Jurkat, Clone E6-1 (cell line): Measurements from ENCODE around the gene SVIL.
"Not testable (repeated sequence)": the region's sequence is repeated elsewhere in the genome, so short reads cannot be mapped to it uniquely, and the experiment has no call there.

Experiments used
- DNase-seq: peaks from one replicate; pipeline ENCODE4 v3.0.0-alpha.2; 2011; ENCODE audit warnings: low read depth, low spot score
- H3K4me3 ChIP-seq: 2 replicates; pipeline ENCODE4 v1.5.1; 2011; ENCODE audit warnings: mild to moderate bottlenecking, low read length, control low read depth, moderate library complexity

The SVIL gene

GRCh38 chr10:29455095-29455494 lies 179.7 kb downstream of the SVIL start:
- DNase-seq: no peak
- no peak overlapping the region for H3K4me3 ChIP-seq

GRCh38 chr10:29454250-29454649 lies 180.5 kb downstream of the SVIL start:
- H3K4me3 ChIP-seq: no peak overlapping the region
- DNase-seq: no peak

GRCh38 chr10:29452546-29452945 lies 182.2 kb downstream of the SVIL start:
- DNase-seq: no peak
- H3K4me3 ChIP-seq: no peak overlapping the region

DNA sequence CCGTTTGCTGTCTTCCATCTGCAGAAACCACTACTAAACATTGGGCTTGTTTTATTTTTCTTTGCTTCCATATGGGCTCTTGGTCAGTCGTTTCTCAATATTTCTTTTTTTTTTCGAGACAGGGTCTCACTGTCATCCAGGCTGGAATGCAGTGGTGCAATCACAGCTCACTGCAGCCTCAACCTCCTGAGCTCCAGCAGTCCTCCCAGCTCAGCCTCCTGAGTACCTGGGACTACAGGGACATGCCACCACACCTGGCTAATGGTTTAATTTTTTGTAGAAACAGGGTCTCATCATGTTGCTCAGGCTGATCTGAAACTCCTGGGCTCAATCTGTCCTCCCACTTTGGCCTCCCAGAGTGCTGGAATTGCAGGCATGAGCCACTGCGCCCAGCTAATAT lies 182.8 kb downstream of the SVIL start:
- DNase-seq: no peak
- no peak overlapping the region for H3K4me3 ChIP-seq

GRCh38 chr10:29450405-29450804 lies 184.4 kb downstream of the SVIL start:
- DNase-seq: no peak
- H3K4me3 ChIP-seq: no peak overlapping the region

DNA sequence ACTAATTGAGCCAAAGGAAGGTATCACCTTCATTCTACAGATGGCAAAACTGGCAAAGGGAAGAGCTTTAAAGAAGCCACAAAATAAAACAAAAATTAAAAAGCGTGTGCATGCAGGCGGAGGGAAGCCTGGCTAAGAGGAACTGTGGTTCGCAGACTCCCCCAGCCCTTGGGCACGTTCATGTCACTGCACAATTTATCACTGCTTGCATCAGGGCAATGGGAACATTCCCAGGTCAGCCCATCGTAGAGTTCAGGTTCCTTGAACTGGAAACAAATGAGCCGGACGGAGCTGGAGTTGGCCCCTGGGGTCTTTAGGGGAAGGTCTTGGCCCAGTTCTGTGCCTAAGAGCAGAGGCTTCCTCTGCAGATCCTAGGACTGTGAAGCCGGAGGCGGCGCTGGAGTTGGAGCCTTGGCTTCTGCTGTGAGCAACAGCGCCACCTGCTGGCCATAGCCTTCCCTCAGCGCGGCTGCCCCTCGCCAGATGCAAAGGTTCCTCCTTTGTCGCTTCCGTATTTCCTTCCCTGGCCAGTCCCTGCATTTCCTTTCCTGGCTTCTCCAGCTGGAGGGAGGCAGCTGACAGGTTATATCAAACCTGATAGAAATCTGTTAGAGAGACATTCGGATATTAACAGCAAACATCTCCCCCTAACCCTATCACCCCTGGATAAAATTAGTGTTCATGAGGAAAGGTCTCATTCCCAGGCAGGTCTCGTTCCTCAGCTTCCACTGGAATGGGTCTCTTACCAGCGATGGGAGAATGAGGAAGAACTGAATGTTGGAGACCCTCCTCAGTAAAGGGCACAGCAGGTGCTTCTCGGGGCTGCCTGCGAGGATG lies 185.8 kb downstream of the SVIL start:
- DNase-seq: peak; percentile 45
- H3K4me3 ChIP-seq: not testable (repeated sequence)

- H3K4me3 ChIP-seq: no peak overlapping the region
- no peak for DNase-seq
Observed at GRCh38 chr10:29448125-29448524, 186.6 kb downstream of the SVIL start.

GRCh38 chr10:29446327-29446726 lies 188.4 kb downstream of the SVIL start:
- no peak for DNase-seq
- H3K4me3 ChIP-seq: no peak overlapping the region

- H3K4me3 ChIP-seq: no peak overlapping the region
- DNase-seq: peak; percentile 19
Observed at GRCh38 chr10:29443745-29444523, 190.8 kb downstream of the SVIL start.

DNA sequence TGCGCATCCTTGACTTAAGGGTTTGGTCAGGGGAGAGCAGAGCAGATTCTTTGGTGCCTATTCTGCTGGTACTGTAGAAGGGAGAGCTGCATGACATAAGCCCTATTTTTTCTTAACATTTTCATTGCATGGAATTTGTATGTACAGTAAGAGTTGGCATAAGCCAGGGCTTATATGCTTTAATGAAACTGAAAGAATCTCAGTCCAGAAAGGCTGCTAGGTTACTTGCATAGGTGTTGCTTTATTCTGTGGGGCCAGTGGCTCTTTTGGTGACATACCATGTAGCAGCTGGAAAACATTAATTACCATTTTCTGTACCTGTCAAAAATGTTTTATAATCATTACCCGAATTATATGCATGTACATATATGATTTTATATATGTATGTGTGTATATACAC lies 193.8 kb downstream of the SVIL start:
- no peak for DNase-seq
- no peak overlapping the region for H3K4me3 ChIP-seq

GRCh38 chr10:29439005-29439404 lies 195.8 kb downstream of the SVIL start:
- not testable (repeated sequence) for H3K4me3 ChIP-seq, DNase-seq

DNA sequence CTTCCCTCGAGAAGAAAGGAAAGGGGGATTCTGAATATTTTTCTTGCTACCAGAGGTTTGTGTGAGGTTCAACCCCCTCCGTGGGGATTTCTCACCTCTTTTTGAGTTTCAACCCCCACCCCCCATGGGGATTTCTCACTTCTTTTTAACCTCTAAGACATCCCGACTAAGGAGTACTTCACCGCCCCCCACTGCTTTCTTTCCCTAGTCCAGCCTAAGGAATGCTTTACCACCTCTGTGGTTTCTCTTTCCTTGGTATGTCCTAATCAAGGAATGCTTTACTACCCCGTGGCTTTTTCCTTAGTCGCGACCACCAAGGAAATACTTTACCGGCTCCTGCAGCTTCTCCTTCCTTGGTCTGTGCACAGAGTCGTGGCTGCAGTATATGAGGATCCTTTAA lies 196.5 kb downstream of the SVIL start:
- H3K4me3 ChIP-seq: no peak overlapping the region
- DNase-seq: no peak

DNA sequence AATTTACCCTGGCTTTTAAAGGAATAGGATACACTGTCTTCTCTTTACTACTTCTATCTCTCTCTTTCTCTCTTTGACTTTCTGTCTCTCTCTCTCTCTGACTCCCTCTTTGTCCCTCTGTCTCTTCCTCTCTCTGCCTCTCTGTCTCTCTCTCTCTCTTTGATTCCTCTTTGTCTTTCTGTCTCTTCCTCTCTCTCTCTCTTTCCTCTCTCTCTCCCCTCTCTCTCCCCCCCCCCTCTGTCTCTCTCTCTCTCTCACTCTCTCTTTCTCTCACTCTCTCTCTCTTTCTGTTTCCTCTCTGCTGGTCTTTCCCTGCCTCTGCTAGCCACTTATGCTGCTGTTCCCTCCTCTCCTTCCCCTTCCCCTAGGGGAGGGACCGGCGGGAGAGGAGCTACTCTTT lies 196.9 kb downstream of the SVIL start:
- H3K4me3 ChIP-seq: no peak overlapping the region
- DNase-seq: no peak

- DNase-seq: no peak
- H3K4me3 ChIP-seq: no peak overlapping the region
Observed at GRCh38 chr10:29435809-29436501, 198.8 kb downstream of the SVIL start.

DNA sequence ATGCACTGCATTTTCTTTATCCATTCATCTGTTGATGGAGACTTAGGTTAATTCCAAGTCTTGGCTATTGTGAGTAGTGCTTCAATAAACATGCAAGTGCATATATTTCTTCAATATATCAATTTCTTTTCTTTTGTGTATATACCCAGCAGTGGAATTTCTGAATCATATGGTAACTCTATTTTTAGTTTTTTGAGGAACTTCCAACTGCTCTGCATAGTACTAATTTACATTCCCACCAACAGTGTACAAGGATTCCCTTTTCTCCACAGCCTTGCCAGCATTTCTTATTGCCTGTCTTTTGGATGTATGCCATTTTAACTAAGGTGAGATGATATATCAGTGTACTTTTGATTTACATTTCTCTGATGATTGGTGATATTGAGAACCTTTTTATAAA lies 200.7 kb downstream of the SVIL start:
- H3K4me3 ChIP-seq: no peak overlapping the region

GRCh38 chr10:29431711-29432110 lies 203.1 kb downstream of the SVIL start:
- no peak for DNase-seq

More for the DNA sequence above, 200.7 kb downstream of the SVIL start:
- DNase-seq: no peak

GRCh38 chr10:29430101-29430500 lies 204.7 kb downstream of the SVIL start:
- H3K4me3 ChIP-seq: no peak overlapping the region
- no peak for DNase-seq

More at GRCh38 chr10:29431711-29432110, 203.1 kb downstream of the SVIL start:
- H3K4me3 ChIP-seq: no peak overlapping the region

DNA sequence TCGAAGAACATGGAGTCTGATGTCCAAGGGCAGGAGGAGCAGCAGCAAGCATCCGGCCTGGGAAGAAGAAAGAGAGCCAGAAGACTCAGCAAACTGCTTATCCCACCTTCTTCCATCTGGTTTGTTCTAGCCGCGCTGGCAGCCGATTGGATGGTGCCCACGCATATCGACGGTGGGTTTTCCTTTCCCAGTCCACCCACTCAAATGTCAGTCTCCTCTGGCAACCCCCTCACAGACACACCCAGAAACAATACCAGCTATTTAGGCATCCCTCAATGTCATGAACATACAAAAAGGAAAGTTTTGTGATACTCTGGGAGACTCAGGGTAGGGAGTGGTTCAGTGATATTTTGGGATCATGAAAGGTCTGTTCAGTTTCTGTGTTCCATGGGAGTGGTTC lies 206.3 kb downstream of the SVIL start:
- no peak overlapping the region for H3K4me3 ChIP-seq
- no peak for DNase-seq

DNA sequence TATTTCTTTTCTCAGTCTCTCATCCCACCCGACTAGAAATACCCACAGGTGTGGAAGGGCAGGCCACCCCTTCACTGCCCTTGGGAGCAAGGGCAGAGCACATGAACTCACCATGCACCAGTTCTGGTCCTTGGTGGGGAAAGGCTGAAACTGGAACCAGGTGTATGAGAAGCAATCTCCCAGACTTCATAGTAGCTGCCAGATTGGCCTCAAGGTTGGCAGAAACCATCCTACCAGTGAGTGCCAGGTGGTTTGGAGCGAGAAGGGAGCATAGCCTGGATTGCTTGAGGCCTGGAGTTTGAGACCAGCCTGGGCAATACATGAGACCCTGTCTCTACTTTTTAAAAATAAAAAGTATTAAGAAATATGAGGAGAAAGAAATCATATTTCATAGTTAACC lies 207.1 kb downstream of the SVIL start:
- DNase-seq: no peak
- H3K4me3 ChIP-seq: no peak overlapping the region

DNA sequence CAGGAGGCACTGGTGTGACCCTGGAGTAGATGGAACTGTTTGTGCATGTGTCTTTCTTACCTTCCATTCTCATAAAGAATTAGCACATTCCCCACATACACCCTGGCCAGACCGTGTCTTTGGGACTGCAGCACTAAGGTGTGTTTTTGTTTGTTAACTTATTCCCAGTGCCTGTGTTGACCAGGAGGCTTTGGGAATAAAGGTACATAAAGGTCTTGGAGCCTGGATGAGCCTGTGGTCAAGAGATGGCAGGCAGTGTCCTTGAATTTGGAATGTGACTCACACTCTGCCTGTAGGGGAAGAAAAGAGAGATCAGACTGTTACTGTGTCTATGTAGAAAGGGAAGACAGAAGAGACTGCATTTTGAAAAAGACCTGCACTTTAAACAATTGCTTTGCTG lies 208.4 kb downstream of the SVIL start:
- H3K4me3 ChIP-seq: no peak overlapping the region
- no peak for DNase-seq
